RWPE1 (cell line): Measurements from ENCODE around the gene YPEL5.
"Not testable (repeated sequence)": the region's sequence is repeated elsewhere in the genome, so short reads cannot be mapped to it uniquely, and the experiment has no call there.

ENCODE experiments used
- CTCF ChIA-PET: fragments of 350-600 bp; sonication (Branson Sonifier 250); formaldehyde crosslinking; extraction: SDS; loops from one replicate; lab custom pipeline; 2021; lab: Yijun Ruan, JAX
- POLR2A ChIA-PET: fragments of 400-600 bp; formaldehyde crosslinking; extraction: SDS; loops from one replicate; lab custom pipeline; 2020; ENCODE audit warnings: antibody characterized with exemption; ENCODE audit not compliant: low non-redundant PET; lab: Yijun Ruan, JAX
- DNase-seq: peaks from one replicate; pipeline ENCODE4 v3.0.0; 2012; ENCODE audit warnings: low spot score
- H3K27ac ChIP-seq: fragments of 450-650 bp; 2 replicates; pipeline ENCODE4 v1.5.1; 2017
- CTCF ChIP-seq: fragments of 450-650 bp; conservative IDR thresholded peaks from 2 replicates; pipeline ENCODE4 v1.5.1; 2017; ENCODE audit warnings: low read depth, mild to moderate bottlenecking

Gene YPEL5

GRCh38 chr2:30136764-30137444 lies 9.9 kb upstream of the YPEL5 start:
- ChIA-PET CTCF (no interaction called here), POLR2A (no interaction called here)
- TF ChIP-seq CTCF, result no peak
- no peak overlapping the region for H3K27ac ChIP-seq
- peak; percentile 55 for DNase-seq

- DNase-seq, result no peak
- CTCF ChIA-PET, result interaction anchor here (0.6 kb wide), 1 partner anchor 613 kb away, joined by 3 read pairs; no protein-coding TSS in a partner anchor
- POLR2A ChIA-PET, result no interaction called here
- H3K27ac ChIP-seq, result no peak overlapping the region
- no peak for TF ChIP-seq CTCF
Observed at GRCh38 chr2:30139131-30139870, 7.5 kb upstream of the YPEL5 start.

GRCh38 chr2:30141136-30141535 lies 5.7 kb upstream of the YPEL5 start:
- DNase-seq, result no peak
- no peak overlapping the region for H3K27ac ChIP-seq
- TF ChIP-seq CTCF, result no peak
- CTCF ChIA-PET, result no interaction called here
- POLR2A ChIA-PET, result no interaction called here

- CTCF ChIA-PET, result interaction anchor here (0.6 kb wide), 1 partner anchor 13 kb away, joined by 3 read pairs; no protein-coding TSS in a partner anchor
- H3K27ac ChIP-seq, result no peak overlapping the region
- POLR2A ChIA-PET, result no interaction called here
- TF ChIP-seq CTCF, result no peak
- no peak for DNase-seq
Observed at GRCh38 chr2:30144260-30144659, 2.5 kb upstream of the YPEL5 start.

GRCh38 chr2:30144951-30145350 lies 1.9 kb upstream of the YPEL5 start:
- CTCF ChIA-PET, POLR2A ChIA-PET: not testable (repeated sequence)

GRCh38 chr2:30145826-30146336 lies 926 bp upstream of the YPEL5 start:
- CTCF ChIA-PET, result interaction anchor here (0.6 to 0.9 kb wide), 2 partner anchors 33 to 55 kb away, joined by 3 to 4 read pairs; no protein-coding TSS in a partner anchor
- POLR2A ChIA-PET, result no interaction called here
- no peak for DNase-seq
- TF ChIP-seq CTCF, result no peak
- peak overlapping the region; percentile 88 for H3K27ac ChIP-seq

More at GRCh38 chr2:30144951-30145350, 1.9 kb upstream of the YPEL5 start:
- DNase-seq, H3K27ac ChIP-seq: not testable (repeated sequence)
